RCC 7860 (cell line): Measurements from ENCODE around the gene CLP1.
"Not testable (repeated sequence)": the region's sequence is repeated elsewhere in the genome, so short reads cannot be mapped to it uniquely, and the experiment has no call there.

Experiments used
- DNase-seq: peaks from one replicate; pipeline ENCODE4 v3.0.0-alpha.2; 2015; ENCODE audit warnings: low spot score
- FAIRE-seq: peaks from 2 replicates; lab custom pipeline; 2012; peaks lifted over from hg19 to GRCh38; lab: Jason Lieb, UNC

CLP1 gene

DNA sequence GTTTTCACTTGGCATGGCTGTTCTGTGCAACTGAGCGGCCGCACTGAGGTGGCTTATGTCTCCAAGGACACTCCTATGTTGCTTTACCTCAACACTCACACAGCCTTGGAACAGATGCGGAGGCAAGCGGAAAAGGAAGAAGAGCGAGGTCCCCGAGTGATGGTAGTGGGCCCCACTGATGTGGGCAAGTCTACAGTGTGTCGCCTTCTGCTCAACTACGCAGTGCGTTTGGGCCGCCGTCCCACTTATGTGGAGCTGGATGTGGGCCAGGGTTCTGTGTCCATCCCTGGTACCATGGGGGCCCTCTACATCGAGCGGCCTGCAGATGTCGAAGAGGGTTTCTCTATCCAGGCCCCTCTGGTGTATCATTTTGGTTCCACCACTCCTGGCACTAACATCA is 2.1 kb downstream of the CLP1 start:
- no peak for DNase-seq
- FAIRE-seq, result no peak

DNA sequence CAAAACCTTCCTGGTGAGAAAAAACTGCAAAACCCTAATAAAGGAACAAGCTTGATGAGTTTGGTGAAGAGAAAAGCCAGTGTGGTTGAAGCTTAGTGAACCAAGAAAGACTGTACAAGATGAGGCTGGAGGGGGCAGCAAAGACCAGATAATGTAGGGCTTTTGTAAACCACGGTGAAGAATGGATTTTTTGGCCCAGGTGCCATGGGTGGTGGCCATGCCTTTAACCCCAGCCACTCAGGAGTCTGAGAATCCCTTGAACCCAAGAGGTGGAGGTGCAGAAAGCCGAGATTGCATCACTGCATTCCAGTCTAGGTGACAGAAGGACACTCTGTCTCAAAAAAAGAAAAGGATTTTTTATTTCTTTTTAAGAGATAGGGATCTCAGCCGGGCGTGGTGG is 5.3 kb downstream of the CLP1 start:
- DNase-seq (no peak), FAIRE-seq (no peak)

DNA sequence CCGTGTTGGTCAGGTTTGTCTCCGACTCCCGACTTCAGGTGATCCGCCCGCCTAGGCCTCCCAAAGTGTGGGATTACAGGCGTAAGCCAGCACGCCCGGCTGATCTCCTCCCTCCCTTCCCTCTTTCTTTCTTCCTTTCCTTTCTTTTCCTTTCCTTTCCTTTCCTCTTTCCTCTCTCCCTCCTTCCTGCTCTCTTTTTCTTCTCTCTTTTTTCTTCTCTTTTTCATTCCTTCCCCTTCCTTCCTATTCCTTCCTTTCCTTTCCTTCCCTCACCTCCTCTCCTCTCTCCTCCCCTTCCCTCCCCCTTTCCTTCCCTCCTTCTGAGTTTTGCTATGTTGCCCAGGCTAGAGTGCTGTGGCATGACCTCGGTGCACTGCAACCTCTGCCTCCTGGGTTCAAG is 6.4 kb downstream of the CLP1 start:
- FAIRE-seq, result no peak
- no peak for DNase-seq

DNA sequence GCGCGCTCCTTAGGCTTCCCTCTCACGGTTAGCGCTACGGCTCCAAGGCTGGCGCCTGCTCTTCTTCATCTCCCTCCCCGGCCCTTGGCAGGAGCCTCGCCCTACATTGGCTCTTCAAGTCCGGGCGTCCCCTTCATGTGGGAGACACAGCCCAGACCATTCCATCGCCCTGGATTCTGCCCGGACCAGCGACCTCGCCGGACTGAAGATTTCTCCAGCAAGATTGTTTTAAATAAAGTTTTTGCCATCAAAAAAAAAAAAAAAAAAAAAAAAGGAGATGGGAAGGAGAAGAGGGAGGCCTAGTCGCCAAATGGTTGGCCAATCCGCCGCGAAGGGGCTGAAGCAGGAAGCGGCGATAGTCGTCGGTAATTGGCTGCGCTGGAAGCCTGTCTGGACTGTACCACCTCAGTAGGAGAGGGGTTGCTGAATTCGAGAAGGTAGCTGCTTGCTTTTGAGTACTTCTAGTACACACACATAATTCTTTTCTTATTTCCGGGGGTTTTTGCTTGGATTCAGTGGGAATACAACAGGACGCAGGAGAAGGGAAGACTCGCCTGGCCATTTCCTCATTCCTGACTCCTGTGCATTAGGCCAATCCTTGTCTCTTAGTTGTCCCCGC is 9.7 kb downstream of the CLP1 start:
- FAIRE-seq, result peak; percentile 87
- DNase-seq, result peak; percentile 94

DNA sequence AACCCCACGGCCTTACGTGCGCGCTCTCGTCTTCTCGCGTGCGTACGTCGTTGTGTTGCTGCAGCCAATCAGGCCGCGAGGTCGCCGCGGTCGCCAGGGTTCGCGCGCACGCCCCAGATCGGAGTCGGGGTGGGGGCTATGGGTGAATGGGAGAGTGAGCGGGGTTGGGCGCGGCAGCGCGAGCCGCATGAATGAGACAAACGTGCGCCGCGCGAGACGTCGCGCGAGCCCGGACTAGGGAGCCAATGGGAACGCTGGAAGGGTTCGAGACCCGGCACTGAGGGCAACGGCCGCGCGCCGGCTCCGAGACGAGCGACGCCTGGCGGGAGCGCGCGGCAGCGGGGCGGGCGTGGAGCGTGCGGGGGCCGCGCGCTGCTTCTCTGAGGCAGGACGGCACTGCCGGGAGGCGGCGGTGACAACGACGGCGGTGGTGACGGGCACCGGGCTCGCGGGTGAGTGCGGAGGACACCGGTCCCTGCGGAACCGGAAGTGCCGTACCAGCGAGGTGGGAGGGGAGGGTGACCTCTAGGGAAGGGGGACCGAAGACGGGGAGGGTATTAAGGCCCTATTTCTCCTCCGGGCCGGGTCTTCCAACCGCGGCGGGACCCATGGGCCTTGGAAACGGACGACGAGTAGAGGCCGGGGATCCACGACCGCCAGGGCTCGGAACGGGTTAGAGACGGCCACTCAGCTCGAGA is 10.3 kb downstream of the CLP1 start, which contains the start of gene ZDHHC5:
TSS of gene ZDHHC5 (plus strand) at position 379 of the 698 bp plus-strand sequence. CDS start 4,977 bp downstream, outside the sequence.
- FAIRE-seq, result peak; percentile 72
- DNase-seq, result peak; percentile 96

DNA sequence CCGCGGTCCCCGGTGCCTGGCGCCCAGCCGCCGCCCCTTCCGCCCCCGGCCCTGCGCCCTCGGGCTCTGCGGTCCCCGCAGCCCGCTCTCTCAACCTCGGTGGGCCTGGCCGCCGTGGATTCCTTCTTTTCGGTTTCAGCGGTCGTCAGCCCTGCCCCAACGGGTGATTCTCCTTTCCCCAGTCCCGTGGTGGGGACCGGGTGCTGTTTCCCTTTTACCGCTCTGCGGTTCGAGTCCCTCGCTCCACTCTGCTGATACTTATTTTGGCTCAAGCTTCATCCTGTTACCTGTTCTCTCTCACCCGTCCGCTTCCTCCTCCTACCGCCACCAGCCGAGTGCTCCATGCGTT is 10.8 kb downstream of the CLP1 start:
- DNase-seq, result no peak

DNA sequence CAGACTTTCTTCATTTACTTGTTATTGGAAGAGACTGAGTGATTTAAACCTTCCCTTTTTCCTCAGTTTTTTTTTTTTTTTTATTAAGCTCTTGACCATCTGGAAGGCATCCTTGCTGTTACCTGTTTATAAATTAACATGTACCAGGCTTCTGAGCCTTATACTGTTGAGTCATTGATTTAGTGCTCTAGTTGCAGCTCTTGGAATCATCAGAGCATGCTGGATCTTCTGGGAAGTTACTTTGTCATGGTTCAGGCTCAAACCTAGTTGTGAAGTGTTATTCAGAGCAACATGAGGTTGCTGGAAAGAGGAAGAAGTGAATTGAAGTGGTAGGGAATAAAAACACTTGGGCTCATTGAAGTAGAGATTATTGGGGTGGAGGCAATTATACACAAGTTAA is 16.7 kb downstream of the CLP1 start:
- FAIRE-seq (peak; percentile 93), DNase-seq (peak; percentile 54)

More for the DNA sequence above, 10.8 kb downstream of the CLP1 start:
- no peak for FAIRE-seq

DNA sequence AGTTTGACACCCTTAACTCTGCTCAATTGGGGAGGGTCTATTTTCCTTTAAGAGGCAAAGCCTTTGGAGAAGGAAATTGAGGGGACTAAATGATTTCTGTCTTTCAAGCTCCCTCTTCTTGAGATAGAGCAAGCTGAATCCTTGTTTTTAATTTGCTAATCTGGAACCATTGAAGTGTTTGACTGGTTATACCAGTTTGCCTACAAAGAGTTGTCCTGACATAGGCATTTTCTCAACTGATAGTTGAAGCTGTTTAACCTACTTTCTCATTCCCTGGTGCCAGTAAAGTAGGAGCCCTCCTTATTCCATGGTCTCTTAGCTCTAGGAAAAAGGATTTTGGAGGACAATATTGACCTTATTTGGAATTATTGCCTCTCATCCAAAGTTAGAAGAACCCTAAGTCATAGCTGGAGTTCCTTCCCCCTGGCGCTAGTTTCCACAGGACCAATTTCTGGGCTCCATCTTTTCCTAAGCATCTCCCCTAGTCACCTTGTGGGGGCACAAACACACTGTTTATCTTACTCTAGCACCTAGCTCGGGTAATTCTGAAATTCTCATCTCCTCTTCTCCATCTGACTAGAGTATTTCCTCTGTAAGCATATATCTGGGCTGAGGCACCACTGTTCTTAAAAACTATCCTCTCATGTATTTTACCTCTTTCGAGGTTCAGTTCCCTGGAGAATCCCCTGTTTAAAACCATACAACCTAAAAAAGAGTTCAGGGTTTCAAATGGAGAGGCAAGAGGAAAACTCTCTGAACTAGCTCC is 17.8 kb downstream of the CLP1 start:
- FAIRE-seq (no peak), DNase-seq (no peak)

DNA sequence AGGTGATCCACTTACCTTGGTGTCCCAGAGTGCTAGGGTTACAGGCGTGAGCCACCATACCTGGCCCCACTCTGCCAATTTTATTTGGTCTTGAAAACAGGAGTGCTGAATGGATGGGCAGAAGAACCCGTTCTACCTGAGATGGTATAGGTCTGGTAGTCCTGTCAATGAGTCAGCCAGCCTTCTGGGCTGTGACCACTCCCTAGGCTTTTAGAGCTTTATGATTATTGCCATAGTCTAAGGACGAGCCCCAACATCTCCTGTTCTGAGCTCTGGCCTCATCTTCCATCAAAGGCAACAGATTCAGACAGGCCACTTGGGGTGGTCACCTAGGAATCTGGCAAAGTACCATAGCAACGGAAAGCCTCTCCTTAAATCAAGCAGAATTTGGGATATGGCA is 21.8 kb downstream of the CLP1 start:
- FAIRE-seq (no peak), DNase-seq (no peak)

DNA sequence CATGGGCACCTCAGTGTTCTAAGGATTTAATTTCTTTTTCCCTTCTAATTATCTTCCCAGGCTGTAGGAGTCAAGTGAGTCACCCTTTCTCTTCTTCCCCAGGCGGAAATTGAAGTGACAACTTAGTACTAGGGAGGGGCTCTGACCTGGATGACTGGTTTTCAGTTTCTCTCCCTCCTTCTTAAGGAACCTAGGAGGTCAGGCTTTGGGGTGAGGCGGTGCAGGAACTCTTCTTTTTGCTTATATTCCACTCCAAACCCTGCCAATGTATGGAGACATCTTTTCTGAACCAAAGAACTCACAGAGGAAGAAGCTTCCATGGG is 23.0 kb downstream of the CLP1 start:
- FAIRE-seq, result peak; percentile 70
- DNase-seq, result peak; percentile 40

DNA sequence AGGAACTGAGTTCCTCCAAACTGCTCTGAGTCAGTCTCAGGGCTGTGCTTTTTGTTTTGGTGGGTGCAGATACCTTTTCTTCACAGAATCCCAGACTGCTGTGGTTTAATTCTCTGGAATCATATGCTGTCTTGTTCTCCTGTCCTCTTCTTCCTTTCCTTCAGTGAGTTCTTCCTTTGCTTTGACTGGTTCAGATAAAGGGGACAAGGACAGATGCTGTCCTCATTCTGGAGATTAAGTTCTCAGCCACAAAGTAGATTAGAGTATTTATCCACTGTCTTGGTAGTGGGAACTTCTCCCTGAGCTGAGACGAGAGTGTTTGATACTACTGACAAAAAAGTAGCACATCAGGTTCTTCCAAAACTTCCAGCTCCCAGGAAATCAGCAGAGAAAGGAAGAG is 23.6 kb downstream of the CLP1 start:
- no peak for DNase-seq
- FAIRE-seq, result no peak

DNA sequence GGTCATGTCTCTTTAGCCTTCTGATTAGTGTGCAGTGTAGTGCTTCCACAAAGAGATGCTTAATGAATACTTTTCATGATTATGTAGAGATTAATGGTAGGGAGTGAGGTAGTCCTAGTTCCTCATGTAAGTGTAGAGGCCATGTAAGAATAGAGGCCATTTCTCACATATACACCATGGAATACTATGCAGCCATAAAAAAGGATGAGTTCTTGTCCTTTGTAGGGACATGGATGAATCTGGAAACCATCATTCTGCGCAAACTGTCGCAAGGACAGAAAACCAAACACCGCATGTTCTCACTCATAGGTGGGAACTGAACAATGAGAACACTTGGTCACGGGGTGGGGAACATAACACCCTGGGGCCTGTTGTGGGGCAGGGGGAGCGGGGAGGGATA is 32.9 kb downstream of the CLP1 start:
- not testable (repeated sequence) for FAIRE-seq, DNase-seq

DNA sequence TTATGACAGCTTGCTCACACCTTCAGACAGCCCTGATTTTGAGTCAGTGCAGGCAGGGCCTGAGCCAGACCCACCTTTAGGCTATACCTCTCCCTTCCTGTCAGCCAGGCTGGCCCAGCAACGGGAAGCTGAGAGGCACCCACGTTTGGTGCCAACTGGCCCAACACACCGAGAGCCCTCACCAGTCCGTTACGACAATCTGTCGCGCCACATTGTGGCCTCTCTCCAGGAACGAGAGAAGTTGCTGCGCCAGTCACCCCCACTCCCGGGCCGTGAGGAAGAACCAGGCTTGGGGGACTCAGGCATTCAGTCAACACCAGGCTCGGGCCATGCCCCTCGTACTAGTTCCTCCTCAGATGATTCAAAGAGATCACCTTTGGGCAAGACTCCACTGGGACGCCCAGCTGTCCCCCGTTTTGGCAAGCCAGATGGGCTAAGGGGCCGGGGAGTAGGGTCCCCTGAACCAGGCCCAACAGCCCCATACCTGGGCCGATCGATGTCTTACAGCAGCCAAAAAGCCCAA is 41.3 kb downstream of the CLP1 start:
- DNase-seq (no peak), FAIRE-seq (no peak)

DNA sequence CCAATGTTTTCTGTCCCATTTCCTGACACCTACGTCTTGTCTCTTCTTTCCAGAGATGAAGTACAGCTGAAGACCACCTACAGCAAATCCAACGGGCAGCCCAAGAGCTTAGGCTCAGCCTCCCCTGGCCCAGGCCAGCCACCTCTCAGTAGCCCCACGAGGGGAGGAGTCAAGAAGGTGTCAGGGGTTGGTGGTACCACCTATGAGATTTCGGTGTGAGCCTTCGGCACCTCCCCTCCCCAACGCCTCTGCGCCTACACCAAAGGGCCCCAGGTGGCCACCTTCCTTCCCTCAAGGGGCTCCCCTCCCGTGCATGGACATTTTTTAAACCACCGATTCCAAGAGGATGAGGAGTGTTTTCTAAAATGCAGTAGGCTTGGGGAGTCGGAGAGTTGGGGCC is 42.3 kb downstream of the CLP1 start:
- DNase-seq (no peak), FAIRE-seq (no peak)

DNA sequence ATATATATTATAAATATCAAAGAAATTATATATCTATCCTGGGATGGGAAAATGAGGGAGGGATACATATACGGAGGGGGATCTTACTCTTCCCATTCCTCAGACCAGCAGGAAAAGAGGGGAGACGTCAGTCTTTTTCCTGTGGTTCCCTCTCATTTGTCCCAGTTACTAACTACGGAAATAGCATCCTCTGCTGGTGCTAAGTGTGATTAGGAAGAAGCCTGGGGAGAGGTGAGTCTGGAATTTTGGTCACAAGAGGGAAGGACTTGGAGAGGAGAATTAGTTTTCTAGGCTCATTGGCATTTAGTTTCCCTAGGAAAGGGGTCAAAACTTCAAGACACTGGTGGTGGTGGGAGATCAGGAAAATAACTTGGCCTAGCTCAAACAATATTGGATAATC is 42.9 kb downstream of the CLP1 start:
- FAIRE-seq (no peak), DNase-seq (no peak)

DNA sequence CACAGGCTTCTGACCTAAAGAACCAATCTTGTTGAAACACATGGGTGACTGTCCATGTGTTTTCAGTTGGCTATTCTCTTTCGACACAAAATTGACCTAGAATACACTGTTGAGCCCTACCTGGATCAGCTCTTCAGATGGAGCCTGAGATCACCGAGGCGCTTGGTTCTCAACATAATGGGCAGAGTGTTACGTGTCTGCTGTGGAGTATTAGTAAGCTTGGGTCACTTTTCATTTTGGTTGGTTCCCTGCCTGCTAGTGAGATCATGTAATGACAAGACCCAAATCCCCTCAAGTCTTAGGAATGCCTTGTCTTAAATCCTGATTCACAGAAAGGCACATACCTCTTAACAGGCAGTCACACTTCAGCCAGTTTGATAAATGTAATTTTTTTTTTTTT is 45.8 kb downstream of the CLP1 start:
- DNase-seq (no peak), FAIRE-seq (no peak)

DNA sequence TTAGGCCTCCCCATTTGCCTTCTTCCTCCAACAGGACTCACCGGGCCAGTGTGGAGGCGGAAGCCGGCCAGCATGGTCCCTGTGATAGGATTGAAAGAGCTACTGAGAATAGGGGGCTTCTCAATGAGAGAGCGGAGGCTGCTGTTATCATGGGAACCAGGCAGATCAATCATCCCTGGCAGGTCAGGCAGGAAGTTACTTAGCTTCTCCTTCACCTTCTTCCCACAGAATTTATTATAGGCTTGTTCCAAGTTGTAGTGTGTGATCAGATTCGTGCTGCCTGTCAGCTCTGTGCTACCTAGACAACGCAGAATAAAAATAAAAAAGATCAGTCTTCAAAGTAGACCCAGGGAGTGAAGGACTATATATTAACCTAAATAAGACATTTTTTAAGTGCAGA is 47.4 kb downstream of the CLP1 start:
- no peak for DNase-seq
- no peak for FAIRE-seq

DNA sequence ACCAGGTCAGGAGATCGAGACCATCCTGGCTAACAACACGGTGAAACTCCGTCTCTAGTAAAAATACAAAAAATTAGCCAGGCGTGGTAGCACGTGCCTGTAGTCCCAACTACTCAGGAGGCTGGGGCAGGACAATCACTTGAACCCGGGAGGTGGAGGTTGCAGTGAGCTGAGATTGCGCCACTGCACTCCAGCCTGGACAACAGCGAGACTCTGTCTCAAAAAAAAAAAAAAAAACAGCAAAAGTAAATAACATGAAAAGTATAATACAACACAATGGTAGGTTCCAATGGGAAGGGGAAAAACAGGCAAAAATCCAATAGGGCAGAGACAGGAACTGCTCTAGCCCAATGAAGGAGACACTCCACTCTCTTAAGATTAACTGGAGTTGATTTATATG is 47.9 kb downstream of the CLP1 start:
- FAIRE-seq, result not testable (repeated sequence)

DNA sequence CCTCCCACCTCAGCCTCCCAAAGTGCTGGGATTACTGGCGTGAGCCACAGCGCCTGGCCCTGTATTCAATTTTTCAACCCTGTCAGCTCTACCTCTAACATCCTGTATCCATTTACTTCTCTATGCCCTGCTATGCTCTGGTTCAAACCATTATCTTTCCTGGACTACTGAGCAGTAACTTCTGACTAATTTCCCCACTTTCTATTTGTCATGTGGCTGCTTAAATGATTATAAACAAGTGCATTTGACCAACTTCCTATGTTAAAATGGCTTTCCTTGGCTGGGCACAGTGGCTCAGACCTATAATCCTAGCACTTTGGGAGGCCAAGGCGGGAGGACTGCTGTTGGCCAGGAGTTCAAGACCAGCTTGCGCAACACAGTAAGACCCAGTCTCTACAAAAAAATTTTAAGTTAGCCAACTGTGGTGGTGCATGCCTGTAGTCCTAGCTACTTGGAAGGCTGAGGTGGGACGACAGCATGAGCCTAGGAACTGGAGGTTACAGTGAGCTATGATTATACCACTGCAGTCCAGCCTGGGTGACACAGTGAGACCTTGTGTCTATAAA is 52.3 kb downstream of the CLP1 start:
- DNase-seq, result no peak
- no peak for FAIRE-seq

More for the DNA sequence above, 47.9 kb downstream of the CLP1 start:
- DNase-seq, result not testable (repeated sequence)
